ENCODE data around the gene RAB37. TPM values are rescaled to one million over a fixed set of nuclear protein-coding genes. Genes with fewer than 3 reads are reported as not detected.

The RAB37 gene, protein sequence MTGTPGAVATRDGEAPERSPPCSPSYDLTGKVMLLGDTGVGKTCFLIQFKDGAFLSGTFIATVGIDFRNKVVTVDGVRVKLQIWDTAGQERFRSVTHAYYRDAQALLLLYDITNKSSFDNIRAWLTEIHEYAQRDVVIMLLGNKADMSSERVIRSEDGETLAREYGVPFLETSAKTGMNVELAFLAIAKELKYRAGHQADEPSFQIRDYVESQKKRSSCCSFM
- 0.83 to 1.2 TPM (median 1.2 TPM) in 5 replicates for total RNA-seq (2022; extraction: Qiagen RNA extraction)

DNA sequence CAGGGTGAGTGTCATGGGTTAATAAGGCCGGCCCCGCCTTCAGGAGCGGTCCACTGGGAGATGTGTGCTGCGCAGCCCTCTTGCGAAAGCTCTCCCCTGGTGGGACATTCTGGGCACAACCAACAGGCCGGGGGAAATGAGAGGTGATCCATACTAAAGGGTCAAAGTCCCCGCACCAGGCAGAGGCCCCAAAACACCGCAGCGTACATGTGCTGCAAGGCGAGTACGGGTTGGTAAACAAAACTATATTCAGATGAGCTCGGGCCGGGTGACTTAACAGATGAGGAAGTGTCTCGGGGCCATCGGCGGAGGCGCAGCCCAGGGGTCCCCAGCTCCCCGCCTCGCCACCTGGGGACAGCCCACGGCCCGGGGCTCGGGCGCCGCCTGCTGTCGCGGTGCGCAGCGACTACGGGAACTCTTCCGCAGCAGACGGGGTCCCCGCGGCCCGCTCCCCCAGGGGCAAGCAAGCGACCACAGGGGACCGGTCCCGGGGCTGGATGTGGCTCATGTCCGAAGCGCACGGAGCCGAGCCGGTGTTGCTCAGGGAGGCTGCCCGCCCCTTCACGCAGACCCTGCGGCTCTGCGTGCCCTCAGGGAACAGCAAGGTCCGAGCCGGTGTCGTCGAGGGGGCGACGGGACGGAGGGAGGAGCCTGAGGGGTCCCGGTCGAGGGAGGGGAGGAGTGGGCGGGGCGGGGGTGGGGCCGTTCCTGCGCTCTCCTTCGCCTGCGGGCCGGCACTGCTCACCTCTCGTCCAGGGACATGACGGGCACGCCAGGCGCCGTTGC, at the start of gene RAB37:
TSS of gene RAB37 (plus strand) at position 744 of the 786 bp plus-strand sequence. CDS start at position 761, 17 bp downstream.

DNA sequence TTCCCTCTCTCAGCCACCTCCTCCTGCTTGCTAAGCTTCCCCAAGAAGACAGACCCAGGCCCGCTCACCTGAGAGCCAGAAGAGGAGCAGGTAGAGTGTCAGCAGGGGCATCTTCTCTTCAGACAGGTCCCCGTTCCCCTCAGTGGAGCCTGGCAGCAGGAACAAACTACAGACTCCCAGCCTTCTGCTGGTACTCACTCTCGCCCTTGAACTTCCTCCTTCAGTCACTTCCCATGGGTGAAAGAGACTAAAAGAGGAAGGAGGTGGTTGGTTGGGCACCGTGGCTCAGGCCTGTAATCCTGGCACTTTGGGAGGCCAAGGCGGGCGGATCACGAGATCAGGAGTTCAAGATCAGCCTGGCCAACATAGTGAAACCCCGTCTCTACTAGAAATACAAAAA, 24.3 kb upstream of the RAB37 start, which contains the start of gene CD300LF:
TSS of gene CD300LF (minus strand) at position 168 of the 400 bp plus-strand sequence. CDS start at position 111, 57 bp downstream.

DNA sequence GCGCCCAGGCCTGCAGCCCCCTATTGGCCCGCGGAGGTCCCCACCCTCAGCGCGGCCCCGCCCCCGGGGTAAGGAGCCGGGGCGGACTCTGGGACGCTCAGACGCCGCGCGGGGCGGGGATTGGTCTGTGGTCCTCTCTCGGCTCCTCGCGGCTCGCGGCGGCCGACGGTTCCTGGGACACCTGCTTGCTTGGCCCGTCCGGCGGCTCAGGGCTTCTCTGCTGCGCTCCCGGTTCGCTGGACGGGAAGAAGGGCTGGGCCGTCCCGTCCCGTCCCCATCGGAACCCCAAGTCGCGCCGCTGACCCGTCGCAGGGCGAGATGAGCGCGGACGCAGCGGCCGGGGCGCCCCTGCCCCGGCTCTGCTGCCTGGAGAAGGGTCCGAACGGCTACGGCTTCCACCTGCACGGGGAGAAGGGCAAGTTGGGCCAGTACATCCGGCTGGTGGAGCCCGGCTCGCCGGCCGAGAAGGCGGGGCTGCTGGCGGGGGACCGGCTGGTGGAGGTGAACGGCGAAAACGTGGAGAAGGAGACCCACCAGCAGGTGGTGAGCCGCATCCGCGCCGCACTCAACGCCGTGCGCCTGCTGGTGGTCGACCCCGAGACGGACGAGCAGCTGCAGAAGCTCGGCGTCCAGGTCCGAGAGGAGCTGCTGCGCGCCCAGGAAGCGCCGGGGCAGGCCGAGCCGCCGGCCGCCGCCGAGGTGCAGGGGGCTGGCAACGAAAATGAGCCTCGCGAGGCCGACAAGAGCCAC, 11.6 kb downstream of the RAB37 start, which contains the start of gene NHERF1:
TSS of gene NHERF1 (plus strand) at position 100 of the 750 bp plus-strand sequence. CDS start at position 319, 219 bp downstream.

DNA sequence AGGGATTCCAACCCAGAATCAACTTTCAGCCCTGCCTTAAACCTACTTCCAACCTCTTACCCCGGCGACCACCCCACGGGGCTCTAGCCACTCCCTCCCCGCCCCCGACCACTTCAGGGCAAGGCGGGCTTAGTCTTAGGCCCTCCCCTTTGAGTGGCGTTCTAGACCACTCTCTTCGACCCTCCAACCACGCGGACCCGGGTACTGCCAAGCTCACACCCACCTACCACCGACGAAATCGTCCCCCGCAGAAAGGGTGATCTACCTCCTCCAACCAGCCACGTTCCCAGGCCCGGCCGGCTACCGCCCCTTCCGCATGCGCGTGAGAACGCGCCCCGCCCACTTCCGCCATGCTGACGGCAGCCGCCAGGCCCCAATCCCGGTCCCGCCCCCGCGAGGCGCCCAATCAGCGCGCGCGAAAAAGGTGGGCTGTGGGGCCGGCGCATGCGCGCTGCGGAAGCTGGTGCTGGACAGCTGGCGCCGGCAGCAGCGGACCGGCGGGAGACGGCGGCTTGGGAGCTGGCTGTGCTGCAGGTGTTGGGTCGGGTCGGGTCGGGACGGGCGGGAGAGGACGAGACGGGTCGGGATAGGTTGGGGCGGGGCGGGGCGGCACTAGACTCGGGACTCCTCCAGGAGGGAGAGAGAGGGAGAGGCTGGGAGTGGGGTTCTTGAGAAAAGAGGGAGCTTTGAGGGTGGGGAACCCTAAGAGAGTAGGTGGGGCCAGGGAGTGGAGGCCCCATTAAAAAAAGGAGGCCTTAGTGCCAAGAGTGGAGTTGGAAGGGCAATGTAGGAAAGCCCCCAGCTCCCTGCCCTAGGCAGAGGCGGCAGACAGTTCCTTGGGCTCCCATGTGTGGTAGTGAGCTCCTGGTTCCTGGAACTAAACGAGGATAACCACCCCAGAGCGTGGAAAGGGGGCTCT, 39.2 kb downstream of the RAB37 start, which contains the start of gene NAT9:
TSS of gene NAT9 (minus strand) at position 302 of the 919 bp plus-strand sequence. CDS start 647 bp downstream, outside the sequence.

Other genes starting within 250 kb of the RAB37 start
- gene CD300LB, start 205.8 kb upstream of the RAB37 start, total RNA-seq (2022; extraction: Qiagen RNA extraction): 0.03 to 0.09 TPM (median 0.07 TPM) in 5 replicates
- 0.47 to 0.72 TPM (median 0.56 TPM) in 5 replicates for gene CD300C, start 191.1 kb upstream of the RAB37 start, total RNA-seq (2022; extraction: Qiagen RNA extraction)
- 0.17 to 0.70 TPM (median 0.35 TPM) in 5 replicates for gene CD300H, start 169.7 kb upstream of the RAB37 start, total RNA-seq (2022; extraction: Qiagen RNA extraction)
- gene CD300LD, start 145.0 kb upstream of the RAB37 start, total RNA-seq (2022; extraction: Qiagen RNA extraction): not detected in 5 replicates
- not detected in 5 replicates for gene CD300E, start 113.5 kb upstream of the RAB37 start, total RNA-seq (2022; extraction: Qiagen RNA extraction)
- gene CD300LF, start 24.3 kb upstream of the RAB37 start, total RNA-seq (2022; extraction: Qiagen RNA extraction): not detected in 5 replicates
- 30.9 to 53.3 TPM (median 51.1 TPM) in 5 replicates for gene NHERF1, start 11.4 kb downstream of the RAB37 start, total RNA-seq (2022; extraction: Qiagen RNA extraction)
- gene NAT9, start 39.1 kb downstream of the RAB37 start, total RNA-seq (2022; extraction: Qiagen RNA extraction): 45.4 to 52.5 TPM (median 47.2 TPM) in 5 replicates
- 0.06 to 0.40 TPM (median 0.18 TPM) in 5 replicates for gene GRIN2C, start 122.6 kb downstream of the RAB37 start, total RNA-seq (2022; extraction: Qiagen RNA extraction)
- gene FDXR, start 135.7 kb downstream of the RAB37 start, total RNA-seq (2022; extraction: Qiagen RNA extraction): 43.0 to 66.9 TPM (median 58.2 TPM) in 5 replicates
- 0.03 TPM in 1 of 5 replicates, not detected in the others for gene FADS6, start 156.4 kb downstream of the RAB37 start, total RNA-seq (2022; extraction: Qiagen RNA extraction)
- gene USH1G, start 186.0 kb downstream of the RAB37 start, total RNA-seq (2022; extraction: Qiagen RNA extraction): 0.06 to 0.15 TPM (median 0.12 TPM) in 5 replicates
- 0.04 to 0.09 TPM (median 0.06 TPM) in 4 of 5 replicates, not detected in the other for gene OTOP2, start 187.0 kb downstream of the RAB37 start, total RNA-seq (2022; extraction: Qiagen RNA extraction)
- gene OTOP3, start 198.6 kb downstream of the RAB37 start, total RNA-seq (2022; extraction: Qiagen RNA extraction): not detected in 5 replicates
- gene HID1, start 235.5 kb downstream of the RAB37 start, total RNA-seq (2022; extraction: Qiagen RNA extraction): 15.4 to 22.7 TPM (median 20.5 TPM) in 5 replicates

Data from A549 treated with dexamethasone at 1 μM for 4 hours (cell line).